GM21447 (cell line): ENCODE results near the gene PARD6A.

ENCODE experiments used
- ATAC-seq: cut with Tn5 transposase; IDR thresholded peaks from one replicate; pipeline ENCODE4 v1.9.1; 2021; ENCODE audit not compliant: unreplicated experiment

The PARD6A gene, protein sequence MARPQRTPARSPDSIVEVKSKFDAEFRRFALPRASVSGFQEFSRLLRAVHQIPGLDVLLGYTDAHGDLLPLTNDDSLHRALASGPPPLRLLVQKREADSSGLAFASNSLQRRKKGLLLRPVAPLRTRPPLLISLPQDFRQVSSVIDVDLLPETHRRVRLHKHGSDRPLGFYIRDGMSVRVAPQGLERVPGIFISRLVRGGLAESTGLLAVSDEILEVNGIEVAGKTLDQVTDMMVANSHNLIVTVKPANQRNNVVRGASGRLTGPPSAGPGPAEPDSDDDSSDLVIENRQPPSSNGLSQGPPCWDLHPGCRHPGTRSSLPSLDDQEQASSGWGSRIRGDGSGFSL

DNA sequence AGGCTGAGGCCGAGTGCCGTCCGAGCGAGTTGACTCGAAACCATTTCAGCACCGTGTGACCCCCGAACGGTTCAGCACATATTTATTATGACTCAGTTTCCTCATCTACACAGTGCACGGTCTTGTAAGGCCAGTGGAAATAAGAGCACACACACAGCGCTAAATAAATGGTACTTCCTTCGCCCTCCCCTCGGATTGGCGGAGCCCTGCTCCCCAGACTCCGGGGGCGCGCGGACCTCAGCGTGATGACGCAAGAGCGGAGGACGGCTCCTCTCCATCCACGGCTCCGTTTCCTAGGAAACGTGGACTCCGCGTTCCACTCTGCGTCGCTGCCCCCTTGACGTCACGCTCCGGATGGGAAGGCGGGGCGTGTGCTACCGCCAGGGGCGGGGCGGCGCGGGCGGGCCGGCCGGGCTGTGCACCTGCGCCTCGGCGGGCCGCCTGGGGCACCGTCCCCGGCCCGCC lies at the start of gene PARD6A:
TSS of gene PARD6A (plus strand) at position 397 of the 465 bp plus-strand sequence. CDS start 79 bp downstream, outside the sequence.
- ATAC-seq: peak; percentile 68

DNA sequence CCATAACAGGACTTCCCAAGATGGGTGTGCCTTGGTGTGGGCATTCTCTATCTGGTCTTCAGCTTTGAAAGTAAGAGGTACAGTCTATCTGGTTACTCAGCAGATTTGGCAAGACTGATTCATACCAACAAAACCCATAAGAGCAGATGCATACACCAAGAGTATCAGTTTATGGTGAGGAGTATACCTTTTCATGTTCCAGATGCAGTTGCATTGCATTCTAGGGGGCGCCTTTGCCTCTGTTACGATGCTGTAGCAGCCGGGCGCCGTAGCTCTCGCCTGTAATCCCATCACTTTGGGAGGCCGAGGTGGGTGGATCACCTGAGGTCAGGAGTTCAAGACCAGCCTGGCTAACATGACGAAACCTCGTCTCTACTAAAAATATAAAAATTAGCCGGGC lies 47.0 kb upstream of the PARD6A start:
- no peak for ATAC-seq

DNA sequence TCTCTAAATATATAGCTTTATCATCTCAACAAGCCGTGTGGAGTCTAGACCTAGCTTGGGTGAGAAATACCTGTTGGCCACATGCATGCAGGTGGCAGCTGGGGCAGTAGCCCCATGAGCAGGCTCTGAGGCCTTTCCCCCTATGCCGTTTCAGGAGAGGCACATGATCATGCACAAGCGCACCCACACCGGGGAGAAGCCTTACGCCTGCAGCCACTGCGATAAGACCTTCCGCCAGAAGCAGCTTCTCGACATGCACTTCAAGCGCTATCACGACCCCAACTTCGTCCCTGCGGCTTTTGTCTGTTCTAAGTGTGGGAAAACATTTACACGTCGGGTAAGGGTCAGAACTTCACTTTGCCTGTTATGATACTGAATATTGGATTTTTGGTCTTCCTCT lies 32.5 kb upstream of the PARD6A start:
- no peak for ATAC-seq

DNA sequence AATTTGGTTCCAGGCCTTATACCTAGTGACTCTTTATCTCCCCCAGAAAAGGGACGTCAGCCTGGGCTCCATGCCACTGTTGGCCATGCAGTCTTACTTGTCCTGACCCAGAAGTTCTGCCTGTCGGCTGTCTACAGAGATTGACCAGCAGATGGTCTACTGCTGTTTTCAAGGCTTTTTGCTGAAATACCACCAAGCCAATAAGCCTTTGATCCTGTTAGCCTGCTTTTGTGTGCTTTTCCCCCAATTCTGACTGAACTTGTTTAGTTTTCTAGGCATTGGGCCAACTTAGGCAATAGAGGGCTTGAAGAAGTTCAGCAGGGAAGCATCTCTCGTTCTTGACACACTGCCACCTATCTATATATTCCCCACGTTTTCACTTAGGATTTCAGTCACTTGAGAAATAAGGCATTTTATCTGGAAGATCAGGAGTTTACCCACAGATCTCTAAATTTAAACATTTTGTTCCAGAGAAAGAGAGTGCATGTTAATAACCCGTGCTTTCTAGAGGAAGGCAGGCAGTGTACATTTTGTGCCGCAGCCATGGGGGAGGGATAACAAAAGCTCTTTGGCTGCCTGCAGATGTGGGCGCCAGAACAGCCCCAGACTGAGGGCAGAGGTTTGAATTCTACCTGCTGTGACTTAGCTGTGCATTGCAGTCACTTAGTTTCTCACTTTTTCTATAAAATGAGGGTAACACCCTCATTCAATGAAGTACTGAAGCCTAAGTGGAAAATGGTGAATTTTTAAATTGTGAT lies 28.2 kb upstream of the PARD6A start:
- no peak for ATAC-seq

DNA sequence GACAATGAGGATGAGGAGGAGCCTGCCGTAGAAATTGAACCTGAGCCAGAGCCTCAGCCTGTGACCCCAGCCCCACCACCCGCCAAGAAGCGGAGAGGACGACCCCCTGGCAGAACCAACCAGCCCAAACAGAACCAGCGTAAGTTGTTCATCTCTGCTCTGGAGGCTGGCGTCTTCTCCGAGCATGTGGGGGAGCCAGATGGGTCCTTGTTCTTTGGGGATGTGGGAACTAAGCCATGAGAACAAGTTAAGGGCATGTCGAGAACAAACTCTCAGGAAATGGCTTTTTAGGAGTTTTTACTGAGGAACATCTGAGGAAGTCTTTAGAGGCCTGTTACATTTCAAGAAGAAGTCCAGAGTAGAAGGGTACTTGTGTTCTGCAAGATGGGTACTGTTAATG lies 24.0 kb upstream of the PARD6A start:
- no peak for ATAC-seq

DNA sequence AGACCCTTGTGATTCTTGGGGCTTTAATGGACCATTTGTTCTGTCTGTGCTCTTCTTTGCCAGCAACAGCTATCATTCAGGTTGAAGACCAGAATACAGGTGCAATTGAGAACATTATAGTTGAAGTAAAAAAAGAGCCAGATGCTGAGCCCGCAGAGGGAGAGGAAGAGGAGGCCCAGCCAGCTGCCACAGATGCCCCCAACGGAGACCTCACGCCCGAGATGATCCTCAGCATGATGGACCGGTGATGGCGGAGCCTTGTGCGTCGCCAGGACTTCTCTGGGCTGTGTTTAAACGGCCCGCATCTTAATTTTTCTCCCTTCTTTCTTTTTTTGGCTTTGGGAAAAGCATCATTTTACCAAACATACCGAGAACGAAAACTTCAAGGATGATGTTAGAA lies 23.1 kb upstream of the PARD6A start:
- ATAC-seq: no peak

DNA sequence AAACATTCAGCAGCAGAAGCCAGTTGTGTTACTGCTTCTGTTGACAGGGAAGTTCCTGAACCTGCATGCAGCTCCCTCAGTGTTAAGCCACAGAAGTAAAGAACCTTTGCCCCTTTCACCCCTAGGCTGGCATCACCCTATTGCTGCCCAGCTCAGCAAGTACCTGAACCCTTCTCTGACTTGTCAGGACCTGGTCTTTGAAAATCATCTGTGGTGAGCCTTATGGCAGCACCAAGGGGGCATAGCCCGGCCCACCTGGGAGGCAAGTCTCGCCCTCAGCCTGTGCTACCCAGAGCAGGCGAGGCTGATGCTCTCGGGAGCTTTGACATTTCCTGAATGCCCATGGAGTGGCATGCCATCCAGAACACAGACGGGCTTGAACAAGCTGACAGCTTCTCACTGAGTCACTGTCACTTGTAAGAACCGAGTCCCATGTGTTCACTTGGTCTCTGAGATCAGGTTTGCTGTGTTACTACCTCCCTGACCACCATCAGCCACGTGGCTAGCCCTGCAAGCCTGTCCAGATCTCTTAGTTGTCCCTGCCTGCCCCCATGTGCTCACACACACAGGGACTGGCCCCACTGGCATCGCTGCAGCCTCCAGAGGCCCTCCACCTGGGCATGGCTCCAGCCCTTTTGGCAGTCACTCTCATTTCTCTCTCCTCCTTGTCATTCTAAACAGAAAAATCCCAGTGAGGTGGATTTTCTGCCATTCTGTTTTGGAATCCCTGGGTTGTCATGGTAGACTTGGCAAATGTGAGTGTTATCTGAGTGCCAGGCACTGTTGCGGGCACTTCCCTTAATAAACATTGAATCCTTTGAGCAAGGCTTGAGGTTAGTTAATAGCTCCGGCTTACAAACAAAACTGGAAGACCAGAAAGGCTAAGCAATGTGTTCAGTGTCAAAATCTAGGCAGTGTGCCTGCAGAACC lies 18.7 kb upstream of the PARD6A start:
- ATAC-seq: no peak

DNA sequence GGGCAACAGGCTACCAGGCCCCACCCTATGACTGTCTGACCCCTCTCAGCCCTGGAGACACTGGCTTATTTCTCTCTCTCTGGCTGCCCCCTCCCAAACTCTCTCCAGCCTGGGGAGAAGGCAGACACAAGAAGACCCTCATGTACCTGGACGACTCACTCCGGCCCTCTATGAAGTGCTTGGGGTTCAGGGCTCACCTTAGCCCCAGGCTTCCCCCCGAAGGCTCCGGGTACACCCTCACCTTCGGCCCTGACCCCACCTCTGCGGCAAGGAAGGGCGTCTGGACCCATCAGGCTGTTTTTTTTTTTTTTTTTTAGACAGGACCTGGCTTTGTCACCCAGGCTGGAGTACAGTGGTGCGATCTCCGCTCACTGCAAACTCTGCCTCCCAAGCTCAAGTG lies 16.7 kb upstream of the PARD6A start:
- no peak for ATAC-seq

DNA sequence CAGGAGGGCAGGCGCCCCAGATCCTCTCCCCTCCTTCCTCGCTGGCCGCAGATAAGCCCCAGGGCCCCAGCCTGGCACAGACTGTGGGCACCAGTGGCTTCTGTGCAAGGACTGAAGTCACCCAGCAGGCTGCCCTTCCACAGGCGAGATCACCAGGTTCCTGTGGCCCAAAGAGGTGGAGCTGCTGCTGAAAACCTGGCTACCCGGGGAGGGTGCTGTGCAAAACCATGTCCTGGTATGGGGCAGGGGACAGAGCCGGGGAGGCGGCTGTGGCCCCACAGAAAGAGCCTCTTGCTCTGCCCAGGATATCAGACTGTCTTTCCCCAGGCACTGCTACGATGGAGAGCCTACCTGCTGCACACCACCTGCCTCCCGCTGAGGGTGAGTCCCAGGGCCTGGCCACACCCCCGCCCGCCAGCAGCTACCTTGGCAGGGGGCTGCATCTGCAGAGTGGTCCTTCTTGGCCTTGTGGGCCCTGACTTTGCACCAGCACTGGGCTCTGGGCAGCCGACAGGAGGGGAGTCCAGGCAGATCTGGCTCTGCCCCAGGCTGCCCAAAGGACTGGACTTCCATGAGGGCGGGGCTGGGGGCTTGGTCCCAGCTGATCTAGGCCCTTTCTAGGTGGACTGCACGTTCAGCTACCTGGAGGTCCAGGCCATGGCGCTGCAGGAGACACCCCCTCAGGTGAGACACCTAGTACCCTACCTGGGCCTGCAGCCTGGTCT lies 15.2 kb upstream of the PARD6A start:
- peak; percentile 11 for ATAC-seq

DNA sequence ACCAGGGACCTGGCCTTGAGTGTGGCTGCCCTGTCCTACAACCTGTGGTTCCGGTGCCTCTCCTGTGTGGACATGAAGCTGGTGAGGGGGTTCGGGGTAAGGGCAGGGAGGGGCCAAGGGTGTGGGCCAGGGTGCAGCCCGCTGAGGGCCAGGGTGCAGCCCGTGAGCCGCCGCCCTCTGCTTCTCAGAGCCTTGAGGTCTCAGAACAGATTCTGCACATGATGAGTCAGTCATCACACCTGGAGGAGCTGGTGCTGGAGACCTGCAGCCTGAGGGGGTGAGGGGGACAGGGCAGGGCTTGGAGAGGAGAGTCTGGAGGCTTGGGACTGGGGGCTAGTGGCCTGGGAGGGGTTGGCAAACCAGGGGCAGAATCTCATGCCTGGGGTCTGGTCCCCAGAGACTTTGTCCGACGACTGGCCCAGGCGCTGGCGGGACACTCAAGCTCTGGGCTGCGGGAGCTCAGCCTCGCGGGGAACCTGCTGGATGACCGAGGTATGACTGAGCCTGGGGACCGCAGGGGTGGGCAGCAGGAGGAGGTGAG lies 13.6 kb upstream of the PARD6A start:
- no peak for ATAC-seq

DNA sequence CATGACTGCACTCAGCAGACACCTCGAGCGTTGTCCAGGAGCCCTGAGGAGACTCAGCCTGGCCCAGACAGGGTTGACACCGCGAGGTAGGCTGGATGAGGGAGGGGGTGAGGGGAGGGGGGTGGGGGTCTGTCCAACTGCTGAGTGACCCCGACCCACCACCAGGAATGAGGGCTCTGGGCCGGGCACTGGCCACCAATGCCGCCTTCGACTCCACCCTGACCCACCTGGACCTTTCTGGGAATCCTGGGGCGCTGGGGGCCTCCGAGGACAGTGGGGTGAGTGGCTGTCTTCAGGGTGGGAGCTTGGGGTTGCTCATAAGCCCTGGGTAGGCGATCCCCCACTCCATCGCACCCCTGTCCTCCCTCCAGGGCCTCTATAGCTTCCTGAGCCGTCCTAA lies 13.1 kb upstream of the PARD6A start:
- ATAC-seq: no peak

DNA sequence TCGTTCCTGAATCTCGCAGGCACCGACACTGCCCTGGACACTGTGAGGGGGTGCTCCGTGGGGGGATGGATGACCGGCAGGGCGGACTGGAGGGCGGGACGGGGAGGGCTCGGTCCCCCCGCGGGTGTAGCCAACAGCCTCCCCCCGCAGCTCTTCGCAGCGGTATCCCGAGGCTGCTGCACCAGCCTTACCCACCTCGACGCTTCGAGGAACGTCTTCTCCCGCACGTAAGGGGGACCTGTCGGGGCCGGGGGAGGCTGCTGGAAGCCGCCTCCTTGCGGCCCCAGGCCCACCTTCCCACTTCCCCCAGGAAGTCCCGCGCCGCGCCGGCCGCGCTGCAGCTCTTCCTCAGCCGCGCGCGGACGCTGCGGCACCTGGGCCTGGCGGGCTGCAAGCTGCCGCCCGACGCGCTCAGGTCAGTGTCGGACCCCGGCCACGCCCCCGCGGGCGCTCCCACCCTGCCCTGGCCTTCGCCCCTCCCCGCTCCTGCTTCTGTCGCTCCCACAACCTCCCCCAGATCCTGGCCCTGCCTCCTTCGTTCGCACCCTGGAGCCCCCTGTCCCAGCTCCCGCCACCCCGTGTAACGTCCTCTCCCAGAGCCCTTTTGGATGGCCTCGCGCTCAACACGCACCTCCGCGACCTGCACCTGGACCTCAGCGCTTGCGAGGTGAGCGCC lies 12.5 kb upstream of the PARD6A start:
- no peak for ATAC-seq

DNA sequence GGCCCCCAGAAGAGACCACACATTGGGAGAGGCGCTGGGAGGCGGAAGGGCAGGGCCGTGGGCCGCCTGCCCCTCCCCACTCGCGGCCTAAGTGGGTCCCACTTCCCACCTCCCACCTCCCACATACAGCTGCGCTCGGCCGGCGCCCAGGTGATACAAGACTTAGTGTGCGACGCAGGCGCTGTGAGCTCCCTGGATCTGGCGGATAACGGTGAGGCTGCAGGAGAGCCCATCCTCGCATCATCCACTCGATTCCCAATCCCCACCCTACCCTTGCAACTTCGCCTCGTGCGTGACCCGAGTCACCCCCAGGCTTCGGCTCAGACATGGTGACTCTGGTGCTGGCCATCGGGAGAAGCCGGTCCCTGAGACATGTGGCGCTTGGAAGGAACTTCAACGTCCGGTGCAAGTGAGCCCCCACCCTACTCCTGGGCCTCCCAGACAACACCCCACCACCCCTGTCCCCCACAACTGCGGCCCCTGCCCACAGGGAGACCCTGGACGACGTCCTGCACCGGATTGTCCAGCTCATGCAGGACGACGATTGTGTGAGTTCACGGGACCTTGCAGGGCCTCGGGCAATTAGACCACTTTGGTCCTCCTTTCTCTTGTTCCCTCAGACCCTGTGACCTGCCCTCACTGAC lies 11.9 kb upstream of the PARD6A start:
- no peak for ATAC-seq

DNA sequence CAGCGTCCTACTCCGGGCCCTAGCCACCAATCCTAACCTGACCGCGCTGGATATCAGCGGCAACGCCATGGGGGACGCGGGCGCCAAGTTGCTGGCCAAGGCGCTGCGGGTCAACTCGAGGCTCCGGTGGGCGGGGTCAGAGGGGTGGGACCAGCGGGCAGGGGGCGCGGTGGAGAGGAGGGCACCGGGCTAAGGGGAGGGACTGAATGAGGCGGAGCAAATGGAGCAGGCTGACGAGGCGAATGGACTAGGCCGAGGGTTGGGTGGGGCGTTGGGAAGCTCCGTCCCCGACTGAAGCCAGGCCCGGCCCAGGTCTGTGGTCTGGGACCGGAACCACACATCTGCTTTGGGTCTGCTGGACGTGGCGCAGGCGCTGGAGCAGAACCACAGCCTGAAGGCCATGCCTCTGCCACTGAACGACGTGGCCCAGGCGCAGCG lies 11.2 kb upstream of the PARD6A start:
- ATAC-seq: no peak

DNA sequence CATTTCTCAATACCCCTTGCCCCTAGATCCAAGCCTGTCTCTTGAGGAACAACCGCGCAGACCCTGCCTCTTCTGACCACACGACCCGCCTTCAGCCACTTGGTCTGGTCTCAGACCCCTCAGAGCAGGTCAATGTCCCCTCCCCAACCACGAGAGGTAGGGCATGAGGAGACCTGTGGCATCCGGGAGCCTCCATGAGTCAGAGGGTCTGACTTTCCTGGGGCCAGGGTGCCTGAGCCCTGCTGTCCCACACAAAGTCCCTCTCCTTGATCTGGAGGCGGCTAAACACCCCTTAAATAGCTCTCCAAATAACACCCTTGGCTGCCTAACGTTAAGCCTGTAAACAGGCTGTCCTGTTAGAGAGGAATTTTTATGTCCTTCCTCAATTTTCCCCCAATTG lies 10.7 kb upstream of the PARD6A start:
- no peak for ATAC-seq

DNA sequence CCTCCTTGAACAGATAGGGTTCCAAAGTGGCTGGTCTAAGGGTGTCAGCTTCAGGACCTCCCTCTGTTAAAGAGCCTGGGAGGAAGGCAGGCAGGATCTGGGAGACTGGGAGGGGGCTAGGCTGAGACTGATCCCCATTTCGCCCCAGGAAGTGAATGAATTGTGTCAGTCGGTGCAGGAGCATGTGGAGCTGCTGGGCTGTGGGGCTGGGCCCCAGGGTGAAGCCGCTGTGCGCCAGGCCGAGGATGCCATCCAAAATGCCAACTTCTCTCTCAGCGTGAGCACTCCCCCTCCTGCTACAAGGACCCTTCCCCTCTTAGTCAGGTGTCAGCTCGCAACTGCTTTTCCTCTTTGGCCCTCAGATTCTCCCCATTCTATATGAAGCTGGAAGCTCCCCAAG lies 9.7 kb upstream of the PARD6A start:
- no peak for ATAC-seq

DNA sequence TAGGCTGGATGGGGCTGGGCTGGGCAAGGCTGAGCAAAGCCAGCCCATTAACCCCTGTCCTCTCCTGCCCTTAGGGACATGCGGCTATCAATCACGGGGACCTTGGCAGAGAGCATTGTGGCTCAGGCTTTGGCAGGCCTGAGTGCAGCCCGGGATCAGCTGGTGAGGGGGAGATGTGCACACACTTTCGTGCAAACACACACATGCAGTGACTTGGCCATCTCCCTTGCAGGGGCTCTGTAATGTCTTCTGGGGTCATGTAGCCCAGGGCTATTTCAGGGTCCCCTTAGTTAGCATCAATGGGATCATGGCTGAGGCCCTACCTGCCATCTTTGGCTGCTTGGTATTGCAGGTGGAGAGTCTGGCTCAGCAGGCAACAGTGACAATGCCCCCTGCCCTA lies 8.9 kb upstream of the PARD6A start:
- ATAC-seq: no peak

DNA sequence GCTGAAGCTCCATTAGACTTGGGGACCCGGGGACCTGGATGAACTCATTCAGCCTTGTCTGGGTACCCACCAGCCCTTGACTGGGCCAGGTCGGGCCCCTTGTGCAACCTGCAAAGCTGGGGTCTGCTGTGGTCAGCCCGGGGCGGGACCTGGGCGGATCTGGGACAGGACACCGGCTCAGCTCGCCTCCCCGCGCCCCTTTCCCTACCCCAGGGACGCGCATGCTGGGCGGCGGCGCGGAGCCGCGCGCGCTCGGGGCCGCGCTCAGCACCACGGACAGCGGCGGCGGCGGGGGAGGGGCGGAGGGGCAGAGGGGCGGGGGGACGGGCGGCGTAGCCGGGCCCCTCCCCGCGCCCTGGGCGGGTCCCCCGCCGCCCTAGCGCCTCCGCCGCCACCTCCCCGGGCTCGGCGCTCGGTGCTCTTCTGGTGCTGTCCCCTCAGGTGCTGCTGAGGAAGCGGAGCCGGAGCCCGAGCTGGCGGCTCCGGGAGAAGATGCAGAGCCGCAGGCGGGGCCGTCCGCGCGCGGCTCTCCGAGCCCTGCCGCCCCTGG lies 8.1 kb upstream of the PARD6A start:
- no peak for ATAC-seq
